Retina (tissue), 1 donor: ENCODE data around the gene ZNF93.
A peak's percentile ranks its signal among the peaks of the same experiment; 100 is the strongest.
"Not testable (repeated sequence)": the region's sequence is repeated elsewhere in the genome, so short reads cannot be mapped to it uniquely, and the experiment has no call there.

Source experiments
- DNase-seq: peaks from one replicate; pipeline ENCODE4 v3.0.0-alpha.2; 2016

The ZNF93 gene

GRCh38 chr19:19900729-19901444 lies at the start of gene ZNF93:
ZNF93 (plus strand) TSS chr19:19900946; CDS start chr19:19901089, 143 bp downstream.
- peak; percentile 96 for DNase-seq

- DNase-seq = not testable (repeated sequence)
Measured at GRCh38 chr19:19851740-19852139, 49.0 kb upstream of the ZNF93 start.

GRCh38 chr19:19858751-19859150 lies 42.0 kb upstream of the ZNF93 start:
- DNase-seq = no peak

GRCh38 chr19:19860756-19861390 lies 39.9 kb upstream of the ZNF93 start:
- peak; percentile 85 for DNase-seq

GRCh38 chr19:19865750-19866610 lies 34.8 kb upstream of the ZNF93 start, which contains the start of gene ZNF253:
ZNF253 (plus strand) TSS chr19:19865882; CDS start chr19:19865997, 115 bp downstream.
- DNase-seq = peak; percentile 98

GRCh38 chr19:19866611-19867248 lies 34.0 kb upstream of the ZNF93 start:
- peak; percentile 79 for DNase-seq

- DNase-seq = not testable (repeated sequence)
Measured at GRCh38 chr19:19870086-19870485, 30.7 kb upstream of the ZNF93 start.

- no peak for DNase-seq
Measured at GRCh38 chr19:19871932-19872331, 28.8 kb upstream of the ZNF93 start.

GRCh38 chr19:19873381-19873780 lies 27.4 kb upstream of the ZNF93 start:
- DNase-seq = no peak

- no peak for DNase-seq
Measured at GRCh38 chr19:19877724-19878123, 23.0 kb upstream of the ZNF93 start.

- no peak for DNase-seq
Measured at GRCh38 chr19:19884583-19884982, 16.2 kb upstream of the ZNF93 start.

GRCh38 chr19:19892055-19892941 lies 8.4 kb upstream of the ZNF93 start:
- not testable (repeated sequence) for DNase-seq

- no peak for DNase-seq
Measured at GRCh38 chr19:19900139-19900728, 512 bp upstream of the ZNF93 start.

- not testable (repeated sequence) for DNase-seq
Measured at GRCh38 chr19:19907551-19907950, 6.8 kb downstream of the ZNF93 start.

GRCh38 chr19:19909654-19910053 lies 8.9 kb downstream of the ZNF93 start:
- no peak for DNase-seq

- DNase-seq = no peak
Measured at GRCh38 chr19:19911150-19911549, 10.4 kb downstream of the ZNF93 start.

GRCh38 chr19:19914596-19914995 lies 13.8 kb downstream of the ZNF93 start:
- DNase-seq = no peak

GRCh38 chr19:19930417-19930816 lies 29.7 kb downstream of the ZNF93 start:
- not testable (repeated sequence) for DNase-seq

GRCh38 chr19:19933432-19934314 lies 32.9 kb downstream of the ZNF93 start:
- not testable (repeated sequence) for DNase-seq

GRCh38 chr19:19937403-19937802 lies 36.7 kb downstream of the ZNF93 start:
- DNase-seq = no peak
